IMR-90 (cell line): Measurements from ENCODE around the gene ABCG4. TPM values are rescaled to one million over a fixed set of nuclear protein-coding genes. Genes with fewer than 3 reads are reported as not detected.
A peak's percentile ranks its signal among the peaks of the same experiment; 100 is the strongest.

ENCODE experiments used
- ATAC-seq: fragments of 200-7000 bp; cut with Tn5 transposase; 2 replicates; pipeline ENCODE4 v1.9.1; 2020; ENCODE audit warnings: low read depth, mild to moderate bottlenecking, moderate library complexity
- BruUV-seq: library from RNA; stranded (reverse); fragments of 400-500 nt; replicated peaks from 2 replicates; lab custom pipeline; 2021; lab: Mats Ljungman, UMichigan
- CTCF ChIA-PET: fragments of 300-600 bp; formaldehyde crosslinking; extraction: SDS; loops from one replicate; lab custom pipeline; 2021; ENCODE audit warnings: antibody characterized with exemption; lab: Yijun Ruan, JAX
- POLR2A ChIA-PET: fragments of 300-600 bp; sonication (Branson Sonifier 250); formaldehyde crosslinking; loops from one replicate; lab custom pipeline; 2022; ENCODE audit warnings: antibody characterized with exemption; ENCODE audit not compliant: unreplicated experiment; lab: Charles Lee
- DNase-seq: peaks from one replicate; pipeline ENCODE4 v3.0.0; 2013
- H2AFZ ChIP-seq: replicated peaks from 2 replicates; pipeline ENCODE3; 2013; ENCODE audit warnings: low read length, mild to moderate bottlenecking; ENCODE audit not compliant: poor library complexity
- H2AK5ac ChIP-seq: 2 replicates; pipeline ENCODE4 v1.6.1; 2013; ENCODE audit warnings: low read depth, low read length, inconsistent platforms
- H2AK9ac ChIP-seq: replicated peaks from 2 replicates; pipeline ENCODE3; 2013; ENCODE audit warnings: mild to moderate bottlenecking, low read depth, low read length, moderate library complexity; ENCODE audit not compliant: poor library complexity
- H2BK120ac ChIP-seq: 2 replicates; pipeline ENCODE4 v1.6.1; 2013; ENCODE audit warnings: low read depth, low read length, inconsistent platforms
- H2BK15ac ChIP-seq: 3 replicates; pipeline ENCODE4 v1.6.1; 2013; ENCODE audit warnings: low read depth, low read length, inconsistent platforms
- H2BK20ac ChIP-seq: 2 replicates; pipeline ENCODE4 v1.6.1; 2013; ENCODE audit warnings: low read depth, mild to moderate bottlenecking, inconsistent platforms, low read length, moderate library complexity
- H2BK5ac ChIP-seq: 2 replicates; pipeline ENCODE4 v1.6.1; 2013; ENCODE audit warnings: mild to moderate bottlenecking, low read depth, low read length, inconsistent platforms; ENCODE audit not compliant: poor library complexity, severe bottlenecking
- H3K14ac ChIP-seq: replicated peaks from 2 replicates; pipeline ENCODE4 v1.6.1; 2013; ENCODE audit warnings: low read depth, low read length, inconsistent platforms
- H3K18ac ChIP-seq: 2 replicates; pipeline ENCODE4 v1.6.1; 2013; ENCODE audit warnings: low read depth, low read length, control low read depth
- H3K23ac ChIP-seq: 2 replicates; pipeline ENCODE4 v1.6.1; 2013; ENCODE audit warnings: low read depth, low read length, inconsistent platforms
- H3K27ac ChIP-seq: 2 replicates; pipeline ENCODE4 v1.5.1; 2013; ENCODE audit warnings: mild to moderate bottlenecking, control low read depth, low read length; ENCODE audit not compliant: insufficient read depth
- H3K27me3 ChIP-seq: 2 replicates; pipeline ENCODE4 v1.6.1; 2013; ENCODE audit warnings: low read length; ENCODE audit not compliant: control insufficient read depth, insufficient read depth
- H3K36me3 ChIP-seq: 2 replicates; pipeline ENCODE4 v1.6.1; 2013; ENCODE audit warnings: low read length, mixed read lengths; ENCODE audit not compliant: control insufficient read depth, insufficient read depth
- H3K4ac ChIP-seq: 2 replicates; pipeline ENCODE4 v1.6.1; 2013; ENCODE audit warnings: low read depth, low read length, inconsistent platforms
- H3K4me1 ChIP-seq: 2 replicates; pipeline ENCODE4 v1.6.1; 2013; ENCODE audit warnings: low read length, mixed read lengths; ENCODE audit not compliant: control insufficient read depth, insufficient read depth
- H3K4me2 ChIP-seq: 2 replicates; pipeline ENCODE4 v1.6.1; 2013; ENCODE audit warnings: low read depth, mild to moderate bottlenecking, control low read depth, low read length, moderate library complexity
- H3K4me3 ChIP-seq: 2 replicates; pipeline ENCODE4 v1.5.1; 2013; ENCODE audit warnings: low read depth, mild to moderate bottlenecking, control low read depth, low read length, moderate library complexity; ENCODE audit not compliant: insufficient read depth
- H3K56ac ChIP-seq: 2 replicates; pipeline ENCODE4 v1.6.1; 2013; ENCODE audit warnings: low read length, inconsistent platforms; ENCODE audit not compliant: insufficient read depth; ENCODE audit errors: extremely low read depth
- H3K79me1 ChIP-seq, 2 experiments: 2 replicates each; pipeline ENCODE4 v1.6.1; 2013; ENCODE audit warnings: low read length in 2 of 2, inconsistent platforms in 1 of 2, low read depth in 1 of 2
- H3K9ac ChIP-seq: 2 replicates; pipeline ENCODE4 v1.6.1; 2013; ENCODE audit warnings: low read depth, low read length, control low read depth
- H3K9me1 ChIP-seq: 2 replicates; pipeline ENCODE4 v1.6.1; 2013; ENCODE audit warnings: low read length, inconsistent platforms; ENCODE audit not compliant: insufficient read depth
- H3K9me3 ChIP-seq: 2 replicates; pipeline ENCODE4 v1.6.1; 2013; ENCODE audit warnings: low read length; ENCODE audit not compliant: control insufficient read depth, insufficient read depth
- H4K20me1 ChIP-seq: 2 replicates; pipeline ENCODE4 v1.6.1; 2013; ENCODE audit warnings: low read length, inconsistent platforms; ENCODE audit not compliant: insufficient read depth
- H4K5ac ChIP-seq: 2 replicates; pipeline ENCODE4 v1.6.1; 2013; ENCODE audit warnings: mild to moderate bottlenecking, low read depth, low read length, control low read depth
- H4K8ac ChIP-seq, 2 experiments: 2 replicates each; pipeline ENCODE4 v1.6.1; 2013; ENCODE audit warnings: low read depth in 2 of 2, low read length in 2 of 2, control low read depth in 1 of 2, inconsistent platforms in 1 of 2
- H4K91ac ChIP-seq: 2 replicates; pipeline ENCODE4 v1.6.1; 2013; ENCODE audit warnings: low read depth, low read length, inconsistent platforms; ENCODE audit not compliant: insufficient read depth
- MAZ ChIP-seq: IDR thresholded peaks from 2 replicates; pipeline ENCODE4 v1.6.1; 2012; ENCODE audit warnings: low read depth, mild to moderate bottlenecking, low read length, improper control_type of control experiment, moderate library complexity, borderline replicate concordance
- MXI1 ChIP-seq: IDR thresholded peaks from 2 replicates; pipeline ENCODE4 v1.6.1; 2012; ENCODE audit warnings: low read depth, mild to moderate bottlenecking, low read length, moderate library complexity, borderline replicate concordance
- NFE2L2 ChIP-seq: fragments of 150-350 bp; IDR thresholded peaks from 2 replicates; pipeline ENCODE4 v1.6.1; 2016; ENCODE audit warnings: low read depth, mild to moderate bottlenecking, low read length
- RAD21 ChIP-seq: IDR thresholded peaks from 2 replicates; pipeline ENCODE4 v1.6.1; 2012; ENCODE audit warnings: low read length, improper control_type of control experiment
- RFX5 ChIP-seq: IDR thresholded peaks from 2 replicates; pipeline ENCODE4 v1.8.0; 2012; ENCODE audit warnings: low read depth, mild to moderate bottlenecking, low read length, moderate library complexity
- SMC3 ChIP-seq: fragments of 150-350 bp; IDR thresholded peaks from 2 replicates; pipeline ENCODE4 v1.6.1; 2016; ENCODE audit warnings: low read depth, mild to moderate bottlenecking, antibody characterized with exemption, low read length, moderate library complexity
- WGBS, 2 experiments: methylation state at CpG; one replicate each; pipeline versions ENCODE4 v1.1.5 to v1.1.7; 2013; ENCODE audit warnings: missing lambda C conversion rate in 2 of 2; ENCODE audit not compliant: insufficient read length in 1 of 2; ENCODE audit errors: extremely low coverage in 2 of 2; 5-methylcytosine and 5-hydroxymethylcytosine counted together
- dilution Hi-C: fragments of 300-500 bp; cut with HindIII; formaldehyde crosslinking; loops from one replicate; pipeline ENCODE4 v1.14.3; 2018; ENCODE audit warnings: low sequenced_read_pairs; ENCODE audit not compliant: unreplicated experiment
- in situ Hi-C: fragments of 300-500 bp; cut with MboI; formaldehyde crosslinking; loops from 3 replicates; pipeline ENCODE4 v1.14.3; 2019; ENCODE audit warnings: low sequenced_read_pairs, inconsistent platforms, mixed read lengths
- intact Hi-C: fragments of 100-400 bp; cut with micrococcal nuclease; formaldehyde crosslinking; loops from 2 replicates; pipeline ENCODE4 v1.10.0; 2022
- polyA plus RNA-seq, 3 experiments: library from polyadenylated mRNA; depleted of rRNA; stranded (reverse); fragments of >200 nt; gene quantifications; 2 replicates each; pipeline ENCODE4 v1.2.3, GENCODE V29; 2012; ENCODE audit warnings: low replicate concordance in 1 of 3
- total RNA-seq: library from RNA; depleted of rRNA; stranded (reverse); fragments of >200 nt; gene quantifications from 2 replicates; pipeline ENCODE4 v1.2.3, GENCODE V29; 2012
- TF ChIP-seq, protein P1 (sequence below): fragments of 150-350 bp; IDR thresholded peaks from 2 replicates; pipeline ENCODE4 v1.6.1; 2016; ENCODE audit warnings: low read depth, mild to moderate bottlenecking, low read length, moderate library complexity, borderline replicate concordance

ABCG4 gene
- total and polyA plus RNA-seq, 2 of the 4 experiments (the other 2 are of a cell fraction): under 0.01 to 0.26 TPM

DNA sequence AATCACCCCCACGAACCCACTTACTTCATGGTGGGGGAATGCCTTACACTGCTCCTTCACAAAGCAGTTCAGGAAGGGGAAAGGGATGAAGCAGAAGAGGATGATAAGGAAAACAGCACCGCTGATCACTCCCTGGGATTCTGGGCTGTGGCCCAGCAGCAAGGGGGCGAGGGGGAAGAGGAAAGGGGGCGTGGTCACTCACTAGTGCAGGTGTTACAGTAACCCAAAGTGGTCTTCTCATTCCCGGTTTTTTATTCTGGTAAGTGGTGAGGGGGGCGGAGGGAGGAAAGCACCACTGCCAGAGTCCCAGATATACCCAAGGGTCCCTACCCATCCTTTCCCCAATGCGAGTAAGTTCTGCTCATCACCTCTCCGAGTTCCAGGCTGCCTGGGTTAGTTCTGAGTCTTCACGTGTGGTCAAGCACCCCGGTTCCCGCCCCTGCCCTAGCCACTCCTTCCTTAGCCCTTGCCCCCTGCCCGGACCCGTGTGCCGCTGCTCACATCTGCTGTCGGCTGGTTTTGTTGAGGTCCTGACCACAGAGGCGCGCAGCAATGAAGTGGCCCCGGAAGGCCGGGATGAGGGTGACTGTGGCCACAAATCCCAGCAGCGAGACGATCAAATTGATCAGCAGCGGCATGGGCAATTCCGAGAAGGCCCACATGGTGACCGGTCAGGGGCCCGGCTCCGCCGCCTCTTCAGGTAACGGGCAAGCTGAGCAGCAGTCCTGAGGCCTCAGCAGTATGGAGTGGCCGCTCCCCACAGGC lies 47.7 kb upstream of the ABCG4 start:
- Histone ChIP-seq H3K9me3 (no peaks in the 10 kb centered on the region), H3K23ac (peak overlapping the region; percentile 89), H4K8ac (peak overlapping the region; percentile 72 to 83; a peak in 2 of 4 replicates), H3K4me2 (peak overlapping the region; percentile 83), H2AK9ac (peak overlapping the region; percentile 97), H2BK120ac (peak overlapping the region; percentile 52; the same call in 1 of the 2 replicates), H2BK20ac (no peak overlapping the region), H4K5ac (peak overlapping the region; percentile 21), H3K56ac (peak overlapping the region; percentile 81), H4K20me1 (no peaks in the 10 kb centered on the region), H3K36me3 (peaks cover 14% of the 10 kb centered on the region), H3K27me3 (no peaks in the 10 kb centered on the region), H2BK5ac (peak overlapping the region; percentile 98), H3K9ac (peak overlapping the region; percentile 76), H2BK15ac (no peak overlapping the region), H4K91ac (peak overlapping the region; percentile 20), H3K18ac (no peak overlapping the region), H3K14ac (peak overlapping the region; percentile 88), H3K4ac (peak overlapping the region; percentile 86), H3K79me1 (peaks cover 18 to 53% of the 10 kb centered on the region in 2 experiments), H2AFZ (peak overlapping the region; percentile 97), H3K27ac (peak overlapping the region; percentile 80), H2AK5ac (peak overlapping the region; percentile 96), H3K4me3 (peak overlapping the region; percentile 72), H3K4me1 (peaks cover 5% of the 10 kb centered on the region), H3K9me1 (peaks cover 10% of the 10 kb centered on the region)
- TSS peak; percentile 84 for BruUV-seq
- ChIA-PET POLR2A (interaction anchor here (0.6 to 1.5 kb wide), 3 partner anchors 9 to 237 kb away, joined by 3 to 7 read pairs (median 6); partner anchors contain the start of gene HMBS), CTCF (interaction anchor here (0.6 to 1.8 kb wide), 3 partner anchors 45 to 237 kb away, joined by 3 to 9 read pairs (median 3); no protein-coding TSS in a partner anchor)
- no peak for DNase-seq
- in situ Hi-C loops: loop anchor here (5.0 kb wide), 1 partner anchor 96 kb away; no protein-coding TSS in a partner anchor
- 0% methylated on average over 13 of the region's 29 CpGs; no CpG with 5 or more reads in 1 of the 2 experiments for WGBS, 2 experiments
- dilution Hi-C loops: no loop called here
- no peak for TF ChIP-seq NFE2L2
- no peak for TF ChIP-seq RFX5
- TF ChIP-seq MAZ: no peak
- no peak for TF ChIP-seq SMC3
- peak; percentile 75 for TF ChIP-seq MXI1
- TF ChIP-seq, protein P1, sequence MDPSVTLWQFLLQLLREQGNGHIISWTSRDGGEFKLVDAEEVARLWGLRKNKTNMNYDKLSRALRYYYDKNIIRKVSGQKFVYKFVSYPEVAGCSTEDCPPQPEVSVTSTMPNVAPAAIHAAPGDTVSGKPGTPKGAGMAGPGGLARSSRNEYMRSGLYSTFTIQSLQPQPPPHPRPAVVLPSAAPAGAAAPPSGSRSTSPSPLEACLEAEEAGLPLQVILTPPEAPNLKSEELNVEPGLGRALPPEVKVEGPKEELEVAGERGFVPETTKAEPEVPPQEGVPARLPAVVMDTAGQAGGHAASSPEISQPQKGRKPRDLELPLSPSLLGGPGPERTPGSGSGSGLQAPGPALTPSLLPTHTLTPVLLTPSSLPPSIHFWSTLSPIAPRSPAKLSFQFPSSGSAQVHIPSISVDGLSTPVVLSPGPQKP: no peak
- TF ChIP-seq RAD21: no peak
- peak; percentile 22 for ATAC-seq
- intact Hi-C loops: loop anchor here (10.0 kb wide), 1 partner anchor 374 kb away; no protein-coding TSS in a partner anchor
